HFFc6 (cell line): Measurements from ENCODE around the gene ATP2B3. TPM values are rescaled to one million over a fixed set of nuclear protein-coding genes. Genes with fewer than 3 reads are reported as not detected.

Experiments
- DNase-seq: peaks from one replicate; pipeline ENCODE4 v3.0.0-alpha.2; 2018
- H3K27ac Mint-ChIP-seq: 2 replicates; pipeline ENCODE4 v1.8.0; 2020; ENCODE audit warnings: mild to moderate bottlenecking, mixed read lengths
- H3K27me3 Mint-ChIP-seq: 2 replicates; pipeline ENCODE4 v1.8.0; 2021; ENCODE audit warnings: mild to moderate bottlenecking, moderate library complexity, mixed read lengths; ENCODE audit not compliant: insufficient read depth
- H3K36me3 Mint-ChIP-seq: 2 replicates; pipeline ENCODE4 v1.8.0; 2021; ENCODE audit warnings: low read depth, mixed read lengths
- H3K4me1 Mint-ChIP-seq: 2 replicates; pipeline ENCODE4 v1.8.0; 2020; ENCODE audit warnings: low read depth, mixed read lengths
- H3K4me3 Mint-ChIP-seq: 2 replicates; pipeline ENCODE4 v1.8.0; 2020; ENCODE audit warnings: mild to moderate bottlenecking, moderate library complexity, mixed read lengths
- H3K9me3 Mint-ChIP-seq: 2 replicates; pipeline ENCODE4 v1.8.0; 2020; ENCODE audit warnings: mild to moderate bottlenecking, mixed read lengths
- CTCF ChIP-seq: fragments of 200-600 bp; sonication (generic); IDR thresholded peaks from 2 replicates; pipeline ENCODE4 v1.5.0; 2021; ENCODE audit warnings: antibody characterized with exemption, mild to moderate bottlenecking
- total RNA-seq, 6 experiments: library from RNA; stranded (reverse); fragmentation: NEBNext Ultra II Directional; extraction: Animal tissue kit (Norgen Biotek cat#: 25700); gene quantifications; 2 replicates in 1 of 6; 3 replicates in 5 of 6; pipeline ENCODE4 v1.2.3, GENCODE V29; 2021

The ATP2B3 gene
- total RNA-seq, 6 experiments from 2014 or later = not detected

- Mint-ChIP-seq H3K27me3 (peaks cover 3% of the 10 kb centered on the region; the same call in 1 of the 2 replicates), H3K4me1 (no peaks in the 10 kb centered on the region), H3K4me3 (no peak overlapping the region), H3K27ac (no peak overlapping the region), H3K36me3 (no peaks in the 10 kb centered on the region), H3K9me3 (no peaks in the 10 kb centered on the region)
- DNase-seq = no peak
- no peak for TF ChIP-seq CTCF
Measured at GRCh38 chrX:153509592-153509991, 7.8 kb upstream of the ATP2B3 start.

GRCh38 chrX:153510383-153510782, 7.1 kb upstream of the ATP2B3 start:
- Mint-ChIP-seq H3K36me3 (no peaks in the 10 kb centered on the region), H3K4me1 (no peaks in the 10 kb centered on the region), H3K4me3 (no peak overlapping the region), H3K9me3 (no peaks in the 10 kb centered on the region), H3K27ac (no peak overlapping the region), H3K27me3 (peaks cover 3% of the 10 kb centered on the region; the same call in 1 of the 2 replicates)
- no peak for TF ChIP-seq CTCF
- no peak for DNase-seq

- Mint-ChIP-seq H3K4me1 (no peaks in the 10 kb centered on the region), H3K9me3 (no peaks in the 10 kb centered on the region), H3K27ac (no peak overlapping the region), H3K27me3 (peaks cover 15% of the 10 kb centered on the region), H3K4me3 (peak overlapping the region; percentile 26; the same call in 1 of the 2 replicates), H3K36me3 (no peaks in the 10 kb centered on the region)
- no peak for DNase-seq
- no peak for TF ChIP-seq CTCF
Measured at GRCh38 chrX:153511784-153512500, 5.5 kb upstream of the ATP2B3 start.

- Mint-ChIP-seq H3K27ac (no peak overlapping the region), H3K4me1 (no peaks in the 10 kb centered on the region), H3K27me3 (peaks cover 18% of the 10 kb centered on the region), H3K4me3 (no peak overlapping the region), H3K9me3 (no peaks in the 10 kb centered on the region), H3K36me3 (no peaks in the 10 kb centered on the region)
- TF ChIP-seq CTCF = no peak
- DNase-seq = no peak
Measured at GRCh38 chrX:153512501-153512893, 4.9 kb upstream of the ATP2B3 start.

- peaks cover 20% of the 10 kb centered on the region for H3K27me3 Mint-ChIP-seq
- TF ChIP-seq CTCF = no peak
- H3K4me1 Mint-ChIP-seq = no peaks in the 10 kb centered on the region
- H3K9me3 Mint-ChIP-seq = no peaks in the 10 kb centered on the region
- no peak overlapping the region for H3K27ac Mint-ChIP-seq
- H3K4me3 Mint-ChIP-seq = no peak overlapping the region
- no peak for DNase-seq
- no peaks in the 10 kb centered on the region for H3K36me3 Mint-ChIP-seq
Measured at GRCh38 chrX:153513265-153513664, 4.2 kb upstream of the ATP2B3 start.
